ENCODE results near the gene MRPS27.

DNA sequence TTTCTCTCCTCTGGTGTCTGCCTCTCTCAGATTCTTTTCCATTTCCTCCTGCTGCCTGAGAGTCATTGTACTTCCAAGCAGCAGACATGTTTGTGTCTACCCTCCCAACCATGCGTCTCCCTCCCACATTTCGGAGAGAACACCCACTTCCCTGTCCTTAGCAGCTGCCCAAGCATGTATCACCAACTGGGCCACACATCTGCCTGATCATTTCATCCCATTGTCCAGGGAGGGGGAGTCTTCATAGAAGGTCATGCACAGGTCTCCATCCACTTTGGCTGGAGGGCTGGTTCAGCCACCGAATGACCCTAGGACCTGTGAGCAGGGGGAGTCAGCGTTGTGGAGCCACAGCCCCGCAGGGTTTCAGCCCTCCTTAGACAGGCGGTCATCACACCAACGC lies 137.4 kb downstream of the MRPS27 start:
- TF ChIP-seq SIN3A (IDR thresholded peaks at IDR 0.05; ENCODE audit: borderline replicate concordance, insufficient read depth, low read length) (no peak), POLR2AphosphoS5 (IDR thresholded peaks at IDR 0.05; ENCODE audit: low read depth, low read length) (no peak)
- TF ChIP-seq, protein P1, sequence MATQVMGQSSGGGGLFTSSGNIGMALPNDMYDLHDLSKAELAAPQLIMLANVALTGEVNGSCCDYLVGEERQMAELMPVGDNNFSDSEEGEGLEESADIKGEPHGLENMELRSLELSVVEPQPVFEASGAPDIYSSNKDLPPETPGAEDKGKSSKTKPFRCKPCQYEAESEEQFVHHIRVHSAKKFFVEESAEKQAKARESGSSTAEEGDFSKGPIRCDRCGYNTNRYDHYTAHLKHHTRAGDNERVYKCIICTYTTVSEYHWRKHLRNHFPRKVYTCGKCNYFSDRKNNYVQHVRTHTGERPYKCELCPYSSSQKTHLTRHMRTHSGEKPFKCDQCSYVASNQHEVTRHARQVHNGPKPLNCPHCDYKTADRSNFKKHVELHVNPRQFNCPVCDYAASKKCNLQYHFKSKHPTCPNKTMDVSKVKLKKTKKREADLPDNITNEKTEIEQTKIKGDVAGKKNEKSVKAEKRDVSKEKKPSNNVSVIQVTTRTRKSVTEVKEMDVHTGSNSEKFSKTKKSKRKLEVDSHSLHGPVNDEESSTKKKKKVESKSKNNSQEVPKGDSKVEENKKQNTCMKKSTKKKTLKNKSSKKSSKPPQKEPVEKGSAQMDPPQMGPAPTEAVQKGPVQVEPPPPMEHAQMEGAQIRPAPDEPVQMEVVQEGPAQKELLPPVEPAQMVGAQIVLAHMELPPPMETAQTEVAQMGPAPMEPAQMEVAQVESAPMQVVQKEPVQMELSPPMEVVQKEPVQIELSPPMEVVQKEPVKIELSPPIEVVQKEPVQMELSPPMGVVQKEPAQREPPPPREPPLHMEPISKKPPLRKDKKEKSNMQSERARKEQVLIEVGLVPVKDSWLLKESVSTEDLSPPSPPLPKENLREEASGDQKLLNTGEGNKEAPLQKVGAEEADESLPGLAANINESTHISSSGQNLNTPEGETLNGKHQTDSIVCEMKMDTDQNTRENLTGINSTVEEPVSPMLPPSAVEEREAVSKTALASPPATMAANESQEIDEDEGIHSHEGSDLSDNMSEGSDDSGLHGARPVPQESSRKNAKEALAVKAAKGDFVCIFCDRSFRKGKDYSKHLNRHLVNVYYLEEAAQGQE (IDR thresholded peaks at IDR 0.05; ENCODE audit: insufficient read depth in 1 of 2, low read depth in 2 of 2, low read length in 2 of 2) = no peak
